ENCODE results near the gene ATPAF2. TPM values are rescaled to one million over a fixed set of nuclear protein-coding genes. Genes with fewer than 3 reads are reported as not detected.

The ATPAF2 gene
- total and polyA plus RNA-seq, 10 of the 15 experiments (the other 5 are each of a cell fraction or from before 2014, with no cell fraction given) = 6.5 to 33.0 (median 26.5) TPM

DNA sequence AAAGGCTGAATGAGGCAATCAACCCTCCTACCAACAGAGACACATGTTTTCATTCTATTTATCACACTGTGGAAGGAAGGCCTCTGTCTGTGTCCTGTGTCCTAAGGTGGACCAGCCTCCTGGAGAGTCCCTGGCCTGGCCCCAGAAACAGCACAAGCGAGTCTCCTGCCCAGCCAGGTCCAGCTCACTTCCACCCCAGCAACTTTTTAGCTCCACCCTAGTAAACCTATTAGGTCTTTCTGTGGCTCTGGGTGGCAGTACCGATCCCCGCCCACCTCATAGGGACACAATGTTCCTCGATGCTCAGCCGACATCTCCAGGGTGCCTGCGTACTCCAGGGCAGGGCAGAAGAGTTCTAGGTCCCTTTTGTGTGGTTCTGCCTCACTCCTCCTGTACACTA, 55.6 kb downstream of the ATPAF2 start (continued):
- TF ChIP-seq, protein P1, sequence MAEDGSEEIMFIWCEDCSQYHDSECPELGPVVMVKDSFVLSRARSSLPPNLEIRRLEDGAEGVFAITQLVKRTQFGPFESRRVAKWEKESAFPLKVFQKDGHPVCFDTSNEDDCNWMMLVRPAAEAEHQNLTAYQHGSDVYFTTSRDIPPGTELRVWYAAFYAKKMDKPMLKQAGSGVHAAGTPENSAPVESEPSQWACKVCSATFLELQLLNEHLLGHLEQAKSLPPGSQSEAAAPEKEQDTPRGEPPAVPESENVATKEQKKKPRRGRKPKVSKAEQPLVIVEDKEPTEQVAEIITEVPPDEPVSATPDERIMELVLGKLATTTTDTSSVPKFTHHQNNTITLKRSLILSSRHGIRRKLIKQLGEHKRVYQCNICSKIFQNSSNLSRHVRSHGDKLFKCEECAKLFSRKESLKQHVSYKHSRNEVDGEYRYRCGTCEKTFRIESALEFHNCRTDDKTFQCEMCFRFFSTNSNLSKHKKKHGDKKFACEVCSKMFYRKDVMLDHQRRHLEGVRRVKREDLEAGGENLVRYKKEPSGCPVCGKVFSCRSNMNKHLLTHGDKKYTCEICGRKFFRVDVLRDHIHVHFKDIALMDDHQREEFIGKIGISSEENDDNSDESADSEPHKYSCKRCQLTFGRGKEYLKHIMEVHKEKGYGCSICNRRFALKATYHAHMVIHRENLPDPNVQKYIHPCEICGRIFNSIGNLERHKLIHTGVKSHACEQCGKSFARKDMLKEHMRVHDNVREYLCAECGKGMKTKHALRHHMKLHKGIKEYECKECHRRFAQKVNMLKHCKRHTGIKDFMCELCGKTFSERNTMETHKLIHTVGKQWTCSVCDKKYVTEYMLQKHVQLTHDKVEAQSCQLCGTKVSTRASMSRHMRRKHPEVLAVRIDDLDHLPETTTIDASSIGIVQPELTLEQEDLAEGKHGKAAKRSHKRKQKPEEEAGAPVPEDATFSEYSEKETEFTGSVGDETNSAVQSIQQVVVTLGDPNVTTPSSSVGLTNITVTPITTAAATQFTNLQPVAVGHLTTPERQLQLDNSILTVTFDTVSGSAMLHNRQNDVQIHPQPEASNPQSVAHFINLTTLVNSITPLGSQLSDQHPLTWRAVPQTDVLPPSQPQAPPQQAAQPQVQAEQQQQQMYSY (CRISPR knock-in tag; IDR thresholded peaks at IDR 0.05) = no peak
- no peak for TF ChIP-seq EZH2 (IDR thresholded peaks at IDR 0.05; ENCODE audit: borderline replicate concordance, control insufficient read depth, low read depth, low read length)

DNA sequence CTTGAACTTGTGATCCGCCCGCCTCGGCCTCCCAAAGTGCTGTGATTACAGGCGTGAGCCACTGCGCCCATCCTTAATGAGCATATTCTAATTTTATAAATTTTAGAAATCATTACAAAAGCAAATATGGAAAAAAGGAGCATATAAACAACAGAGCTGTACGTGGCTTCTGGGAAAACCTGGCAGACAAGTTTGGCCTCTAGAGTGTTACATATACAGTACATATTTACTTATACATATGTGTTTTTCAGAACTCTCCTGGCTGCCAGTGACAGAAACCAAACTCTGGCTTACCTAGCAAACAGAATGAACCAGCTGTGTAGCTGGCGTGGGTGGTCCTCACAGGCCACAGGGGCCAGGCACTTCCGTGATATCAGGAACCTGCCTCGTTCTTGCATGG, 56.2 kb downstream of the ATPAF2 start:
- ChIA-PET POLR2A (interaction anchor here (0.9 to 1.3 kb wide), 2 partner anchors 8 to 33 kb away, joined by 3 to 4 read pairs; no protein-coding TSS in a partner anchor), CTCF (interaction anchor here (1.2 kb wide), 1 partner anchor 12 kb away, joined by 3 read pairs; no protein-coding TSS in a partner anchor), RAD21 (ENCODE audit: unreplicated experiment) (no interaction called here), SMC1A (ENCODE audit: uncharacterized antibody, unreplicated experiment) (interaction anchor here (0.6 to 1.2 kb wide), 3 partner anchors 17 to 64 kb away, joined by 3 to 4 read pairs (median 3); no protein-coding TSS in a partner anchor)
- no peak overlapping the region for H3K9ac ChIP-seq (ENCODE audit: control insufficient read depth, insufficient read depth, low read length)
- H2AFZ ChIP-seq (ENCODE audit: control insufficient read depth, low read depth, low read length) = no peak overlapping the region
- H4K20me1 ChIP-seq (ENCODE audit: control insufficient read depth, insufficient read depth) = no peaks in the 10 kb centered on the region
- H3K27me3 ChIP-seq (replicated peaks in 1 of 2; ENCODE audit: control insufficient read depth in 2 of 2, insufficient read depth in 2 of 2, low read length in 1 of 2) = no peaks in the 10 kb centered on the region
- no TSS peak for BruUV-seq (replicated peaks)
- no peak overlapping the region for H3K4me3 ChIP-seq
- no peaks in the 10 kb centered on the region for H3K36me3 ChIP-seq (ENCODE audit: control insufficient read depth in 2 of 2, insufficient read depth in 2 of 2, low read length in 1 of 2)
- H3K79me2 ChIP-seq (ENCODE audit: control insufficient read depth, insufficient read depth, low read length) = no peaks in the 10 kb centered on the region
- intact Hi-C loops (cut with micrococcal nuclease; ENCODE audit: unreplicated experiment) (no loop called here), in situ Hi-C loops (cut with MboI) (no loop called here)
- FAIRE-seq (no peak), ATAC-seq (no peak), DNase-seq (ENCODE audit: low read depth, low spot score) (no peak)
- WGBS (ENCODE audit: insufficient coverage, insufficient replicate concordance, low lambda C conversion rate, missing lambda C conversion rate) = 77% methylated on average over 9 of the region's 9 CpGs
- no peak overlapping the region for H3K4me2 ChIP-seq (ENCODE audit: control insufficient read depth, insufficient read depth)
- TF ChIP-seq LARP7 (IDR thresholded peaks at IDR 0.05) (no peak), MXI1 (IDR thresholded peaks at IDR 0.05; ENCODE audit: low read depth, low read length) (no peak), ZSCAN29 (IDR thresholded peaks at IDR 0.05) (no peak), ZZZ3 (IDR thresholded peaks at IDR 0.05; ENCODE audit: control insufficient read depth, insufficient read length, low read depth) (no peak), ZNF622 (IDR thresholded peaks at IDR 0.05) (no peak), RELA (IDR thresholded peaks at IDR 0.05; ENCODE audit: borderline replicate concordance, partially characterized antibody) (no peak)
- H3K4me1 ChIP-seq (ENCODE audit: control insufficient read depth, insufficient read depth, low read length) = no peaks in the 10 kb centered on the region; the same call in 1 of the 2 replicates
- no peak overlapping the region for H3K27ac ChIP-seq (ENCODE audit: control insufficient read depth, insufficient read depth)
- H3K9me3 ChIP-seq (replicated peaks; ENCODE audit: control insufficient read depth, insufficient read depth, low read length) = no peaks in the 10 kb centered on the region
